Activated effector memory CD4-positive, alpha-beta T cell treated with Interleukin-2 at 50 U/mL for 16 hours (primary cell): ENCODE measurements around the gene HSCB.
"Not testable (repeated sequence)": the region's sequence is repeated elsewhere in the genome, so short reads cannot be mapped to it uniquely, and the experiment has no call there.

Source experiments
- DNase-seq: peaks from one replicate; pipeline ENCODE4 v3.0.0-alpha.2; 2020

The HSCB gene

GRCh38 chr22:28792491-28793383 is 50.9 kb downstream of the HSCB start:
- no peak for DNase-seq

GRCh38 chr22:28793976-28794584 is 52.2 kb downstream of the HSCB start:
- no peak for DNase-seq

GRCh38 chr22:28795071-28795693 is 53.3 kb downstream of the HSCB start:
- no peak for DNase-seq

- DNase-seq: no peak
These were observed 54.4 kb downstream of the HSCB start for GRCh38 chr22:28795932-28796856.

- no peak for DNase-seq
These were observed 57.2 kb downstream of the HSCB start for GRCh38 chr22:28798810-28799605.

GRCh38 chr22:28799606-28800307 is 57.9 kb downstream of the HSCB start:
- no peak for DNase-seq

GRCh38 chr22:28800308-28801041 is 58.6 kb downstream of the HSCB start, which contains the start of gene XBP1:
XBP1 (minus strand) TSS chr22:28800569.
- peak; percentile 87 for DNase-seq

GRCh38 chr22:28801845-28802594 is 60.2 kb downstream of the HSCB start:
- DNase-seq: no peak

- DNase-seq: no peak
These were observed 60.8 kb downstream of the HSCB start for GRCh38 chr22:28802595-28803123.

- not testable (repeated sequence) for DNase-seq
These were observed 63.6 kb downstream of the HSCB start for GRCh38 chr22:28805426-28805825.
